Smooth muscle cell (in vitro differentiated cells): ENCODE measurements around the gene KATNB1. TPM values are rescaled to one million over a fixed set of nuclear protein-coding genes. Genes with fewer than 3 reads are reported as not detected.
A peak's percentile ranks its signal among the peaks of the same experiment; 100 is the strongest.

Source experiments
- DNase-seq: peaks from one replicate; lab custom pipeline; 2025; ENCODE audit not compliant: unreplicated experiment; lab: John Stamatoyannopoulos, UW
- H2AFZ ChIP-seq: fragments of 200-600 bp; sonication (generic); 2 replicates; pipeline ENCODE4 v1.6.0; 2016; ENCODE audit warnings: antibody characterized with exemption, low read depth, mild to moderate bottlenecking
- H3F3A ChIP-seq: fragments of 200-600 bp; sonication (generic); 2 replicates; pipeline ENCODE4 v1.6.0; 2017; ENCODE audit warnings: antibody characterized with exemption, low read depth
- H3K27ac ChIP-seq: fragments of 200-600 bp; sonication (generic); 2 replicates; pipeline ENCODE4 v1.5.1; 2016; ENCODE audit warnings: low read depth, mild to moderate bottlenecking
- H3K27me3 ChIP-seq: fragments of 200-600 bp; sonication (generic); 2 replicates; pipeline ENCODE4 v1.6.1; 2016; ENCODE audit warnings: low read depth, mild to moderate bottlenecking
- H3K36me3 ChIP-seq: fragments of 200-600 bp; sonication (generic); 2 replicates; pipeline ENCODE4 v1.5.1; 2016; ENCODE audit warnings: low read depth
- H3K4me1 ChIP-seq: fragments of 200-600 bp; sonication (generic); 2 replicates; pipeline ENCODE4 v1.5.1; 2016; ENCODE audit warnings: low read depth
- H3K4me2 ChIP-seq: fragments of 200-600 bp; sonication (generic); 2 replicates; pipeline ENCODE4 v1.6.0; 2016; ENCODE audit warnings: mild to moderate bottlenecking
- H3K4me3 ChIP-seq: fragments of 200-600 bp; sonication (generic); 2 replicates; pipeline ENCODE4 v1.5.1; 2016; ENCODE audit warnings: mild to moderate bottlenecking
- H3K79me2 ChIP-seq: fragments of 200-600 bp; sonication (generic); 2 replicates; pipeline ENCODE4 v1.6.0; 2016; ENCODE audit warnings: low read depth, mild to moderate bottlenecking
- H3K9ac ChIP-seq: fragments of 200-600 bp; sonication (generic); 2 replicates; pipeline ENCODE4 v1.6.0; 2016; ENCODE audit warnings: low read depth
- H3K9me3 ChIP-seq: fragments of 200-600 bp; sonication (generic); replicated peaks from 2 replicates; pipeline ENCODE4 v1.5.1; 2016; ENCODE audit warnings: low read depth
- H4K20me1 ChIP-seq: fragments of 200-600 bp; sonication (generic); 2 replicates; pipeline ENCODE4 v1.6.0; 2016; ENCODE audit warnings: low read depth
- CTCF ChIP-seq: fragments of 200-600 bp; sonication (generic); IDR thresholded peaks from 2 replicates; pipeline ENCODE4 v1.5.1; 2017; ENCODE audit warnings: borderline replicate concordance, mild to moderate bottlenecking, antibody characterized with exemption; ENCODE audit not compliant: insufficient read depth, poor library complexity, severe bottlenecking
- WGBS: methylation state at CpG from one replicate; pipeline ENCODE4 v1.1.7; 2016; ENCODE audit warnings: low lambda C conversion rate; 5-methylcytosine and 5-hydroxymethylcytosine counted together
- polyA plus RNA-seq: library from polyadenylated mRNA; unstranded; fragments of >200 nt; fragmentation: Nextera tagmentation; extraction: Ambion mirVana; gene quantifications from 2 replicates; pipeline ENCODE4 v1.2.1, GENCODE V29; 2016
- total RNA-seq: library from RNA; depleted of rRNA; stranded (reverse); fragments of >200 nt; gene quantifications from 2 replicates; pipeline ENCODE4 v1.2.3, GENCODE V29; 2014

The KATNB1 gene
- total and polyA plus RNA-seq, 2 experiments from 2014 or later: 11.9 to 23.6 TPM

GRCh38 chr16:57723170-57723569 is 12.4 kb upstream of the KATNB1 start:
- no peak for DNase-seq

GRCh38 chr16:57724531-57724930 is 11.0 kb upstream of the KATNB1 start:
- Histone ChIP-seq H3K79me2 (no peaks in the 10 kb centered on the region), H3K27ac (no peak overlapping the region), H3K36me3 (no peaks in the 10 kb centered on the region), H3K9me3 (no peaks in the 10 kb centered on the region), H4K20me1 (no peaks in the 10 kb centered on the region), H3K4me3 (no peak overlapping the region), H3K4me1 (no peaks in the 10 kb centered on the region), H3F3A (no peaks in the 10 kb centered on the region), H3K27me3 (no peaks in the 10 kb centered on the region), H3K9ac (no peak overlapping the region), H2AFZ (no peak overlapping the region), H3K4me2 (no peak overlapping the region)
- no peak for DNase-seq
- no peak for TF ChIP-seq CTCF
- WGBS: 93% methylated on average over 15 of the region's 15 CpGs

More at GRCh38 chr16:57723170-57723569, 12.4 kb upstream of the KATNB1 start:
- Histone ChIP-seq H3K4me2 (no peak overlapping the region), H3K79me2 (no peaks in the 10 kb centered on the region), H4K20me1 (no peaks in the 10 kb centered on the region), H3K9ac (no peak overlapping the region), H3K4me1 (no peaks in the 10 kb centered on the region), H3K4me3 (no peak overlapping the region), H3K27ac (no peak overlapping the region), H3K27me3 (no peaks in the 10 kb centered on the region), H2AFZ (no peak overlapping the region), H3K36me3 (no peaks in the 10 kb centered on the region), H3K9me3 (no peaks in the 10 kb centered on the region), H3F3A (no peaks in the 10 kb centered on the region)
- WGBS: 70% methylated on average over 7 of the region's 7 CpGs
- TF ChIP-seq CTCF: peak; percentile 20

GRCh38 chr16:57725151-57725550 is 10.4 kb upstream of the KATNB1 start:
- no peaks in the 10 kb centered on the region for H3F3A ChIP-seq

More at GRCh38 chr16:57725151-57725550, 10.4 kb upstream of the KATNB1 start:
- DNase-seq: no peak
- WGBS: 89% methylated on average over 5 of the region's 5 CpGs
- Histone ChIP-seq H3K27ac (no peak overlapping the region), H2AFZ (no peak overlapping the region), H4K20me1 (no peaks in the 10 kb centered on the region), H3K9ac (no peak overlapping the region), H3K79me2 (no peaks in the 10 kb centered on the region), H3K4me2 (no peak overlapping the region), H3K9me3 (no peaks in the 10 kb centered on the region), H3K4me1 (no peaks in the 10 kb centered on the region), H3K4me3 (no peak overlapping the region), H3K27me3 (no peaks in the 10 kb centered on the region), H3K36me3 (no peaks in the 10 kb centered on the region)
- no peak for TF ChIP-seq CTCF
